ENCODE results near the gene ATP10D. TPM values are rescaled to one million over a fixed set of nuclear protein-coding genes. Genes with fewer than 3 reads are reported as not detected.

The ATP10D gene
- total RNA-seq, 1 experiment from 2014 or later = 3.8 TPM

DNA sequence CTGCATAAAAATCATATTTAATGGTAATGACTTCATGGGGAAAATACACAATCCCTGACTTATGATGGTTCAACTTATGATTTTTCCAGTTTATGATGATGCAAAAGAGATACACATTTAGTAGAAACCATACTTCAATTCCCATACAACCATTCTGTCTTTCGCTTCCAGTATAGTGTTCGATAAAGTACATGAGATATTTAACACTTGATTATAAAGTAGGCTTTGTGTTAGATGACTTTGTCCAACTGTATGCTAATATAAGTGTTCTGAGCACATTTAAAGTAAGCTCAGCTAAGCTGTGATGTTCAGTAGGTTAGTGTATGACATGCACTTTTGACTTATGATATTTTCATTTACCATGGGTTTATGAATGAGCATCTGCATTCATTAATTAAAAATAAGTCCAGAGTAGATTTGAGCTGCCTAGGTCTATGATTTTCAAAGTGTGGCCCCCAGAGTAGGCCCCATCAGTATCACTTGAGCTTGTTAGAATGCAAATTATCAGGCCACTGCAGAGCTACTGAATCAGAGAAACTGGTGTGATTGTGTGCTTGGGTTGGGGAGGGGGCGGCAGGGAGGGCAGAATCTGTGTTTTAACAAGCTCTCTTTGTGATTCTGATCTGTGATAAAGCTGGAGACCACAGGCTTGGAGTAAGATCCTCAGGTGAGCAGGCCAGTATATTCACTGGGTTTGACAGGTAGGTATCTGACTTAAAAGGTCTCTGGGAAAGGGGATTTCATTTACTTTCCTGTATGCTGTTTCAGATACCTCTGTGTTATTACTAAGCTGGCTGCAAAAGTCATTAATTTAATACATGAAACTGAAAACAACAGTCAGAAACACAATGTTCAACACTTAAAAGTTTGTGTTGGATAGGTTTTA lies 8.4 kb downstream of the ATP10D start:
- H3K4me2 ChIP-seq (ENCODE audit: insufficient read depth, insufficient read length, low read length) = no peak overlapping the region
- no CpG with 5 or more reads among the region's 3 CpGs for WGBS (ENCODE audit: extremely low coverage, insufficient read length, low lambda C conversion rate)
- no peaks in the 10 kb centered on the region for H3K79me1 ChIP-seq (ENCODE audit: insufficient read depth, low read depth, low read length, poor library complexity, severe bottlenecking)
- H3K9me3 Mint-ChIP-seq = peaks cover 0 to 6% of the 10 kb centered on the region in 2 experiments; a peak in 2 of 5 replicates
- no peak overlapping the region for H4K5ac ChIP-seq (ENCODE audit: insufficient read length, low read depth, low read length)
- H3K4me3 Mint-ChIP-seq = no peak overlapping the region
- H3K9ac ChIP-seq (ENCODE audit: extremely low read depth, insufficient read length, low read length) = no peak overlapping the region
- H3K56ac ChIP-seq (ENCODE audit: insufficient read length, low read depth, low read length) = no peak overlapping the region
- H2AK5ac ChIP-seq (ENCODE audit: insufficient read length, low read length) = no peak overlapping the region
- DNase-seq = no peak
- H3K79me2 ChIP-seq (ENCODE audit: insufficient read depth, low read length) = no peaks in the 10 kb centered on the region
- H2BK12ac ChIP-seq (ENCODE audit: insufficient read length, low read depth, low read length) = no peak overlapping the region
- peaks cover 4 to 5% of the 10 kb centered on the region in 2 experiments; a peak in 3 of 4 replicates for H3K4me1 Mint-ChIP-seq
- no peak overlapping the region for H4K91ac ChIP-seq (ENCODE audit: insufficient read length, low read depth, low read length)
- no peak overlapping the region for H3K27ac ChIP-seq (ENCODE audit: insufficient read length, low read depth, low read length)
- H2BK120ac ChIP-seq (ENCODE audit: low read depth, low read length, poor library complexity, severe bottlenecking) = no peak overlapping the region
- H3K14ac ChIP-seq (ENCODE audit: insufficient read depth, low read length) = no peak overlapping the region
- H3K36me3 Mint-ChIP-seq (ENCODE audit: insufficient read depth in 1 of 3, low read depth in 3 of 3) = no peaks in the 10 kb centered on the region
- H4K8ac ChIP-seq (replicated peaks; ENCODE audit: insufficient read length, low read depth, low read length) = no peak overlapping the region
- H3K23ac ChIP-seq (ENCODE audit: insufficient read length, low read depth, low read length) = no peak overlapping the region
- no peak overlapping the region for H2BK15ac ChIP-seq (ENCODE audit: low read depth, low read length)
- H3K4ac ChIP-seq (ENCODE audit: low read depth, low read length) = no peak overlapping the region
- H2BK5ac ChIP-seq (ENCODE audit: insufficient read length, low read length) = no peak overlapping the region
- no peaks in the 10 kb centered on the region for H3K23me2 ChIP-seq (ENCODE audit: insufficient read length, low read depth, low read length, poor library complexity, severe bottlenecking)
- H3K4me1 ChIP-seq (ENCODE audit: insufficient read depth, low read length) = no peaks in the 10 kb centered on the region
- no peak overlapping the region for H3K27ac Mint-ChIP-seq
- TF ChIP-seq, protein P1, sequence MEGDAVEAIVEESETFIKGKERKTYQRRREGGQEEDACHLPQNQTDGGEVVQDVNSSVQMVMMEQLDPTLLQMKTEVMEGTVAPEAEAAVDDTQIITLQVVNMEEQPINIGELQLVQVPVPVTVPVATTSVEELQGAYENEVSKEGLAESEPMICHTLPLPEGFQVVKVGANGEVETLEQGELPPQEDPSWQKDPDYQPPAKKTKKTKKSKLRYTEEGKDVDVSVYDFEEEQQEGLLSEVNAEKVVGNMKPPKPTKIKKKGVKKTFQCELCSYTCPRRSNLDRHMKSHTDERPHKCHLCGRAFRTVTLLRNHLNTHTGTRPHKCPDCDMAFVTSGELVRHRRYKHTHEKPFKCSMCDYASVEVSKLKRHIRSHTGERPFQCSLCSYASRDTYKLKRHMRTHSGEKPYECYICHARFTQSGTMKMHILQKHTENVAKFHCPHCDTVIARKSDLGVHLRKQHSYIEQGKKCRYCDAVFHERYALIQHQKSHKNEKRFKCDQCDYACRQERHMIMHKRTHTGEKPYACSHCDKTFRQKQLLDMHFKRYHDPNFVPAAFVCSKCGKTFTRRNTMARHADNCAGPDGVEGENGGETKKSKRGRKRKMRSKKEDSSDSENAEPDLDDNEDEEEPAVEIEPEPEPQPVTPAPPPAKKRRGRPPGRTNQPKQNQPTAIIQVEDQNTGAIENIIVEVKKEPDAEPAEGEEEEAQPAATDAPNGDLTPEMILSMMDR (conservative IDR thresholded peaks at IDR 0.05) = no peak
- H2AFZ ChIP-seq (ENCODE audit: low read length) = no peak overlapping the region
- no peak overlapping the region for H3T11ph ChIP-seq (ENCODE audit: low read length)
- no peaks in the 10 kb centered on the region for H3K27me3 ChIP-seq (ENCODE audit: insufficient read depth, low read length)
- no peaks in the 10 kb centered on the region for H4K20me1 ChIP-seq (ENCODE audit: control insufficient read depth, insufficient read depth, insufficient read length)
- H3K27me3 Mint-ChIP-seq (ENCODE audit: low read depth) = no peaks in the 10 kb centered on the region
- H2BK20ac ChIP-seq (ENCODE audit: low read depth, low read length, poor library complexity, severe bottlenecking) = no peak overlapping the region
- no peak overlapping the region for H3K18ac ChIP-seq (ENCODE audit: insufficient read length, low read depth, low read length)
- H3K9me3 ChIP-seq (ENCODE audit: control insufficient read depth, low read depth, low read length) = no peaks in the 10 kb centered on the region
